WTC11 (cell line): ENCODE measurements around the gene CDK2AP2. TPM values are rescaled to one million over a fixed set of nuclear protein-coding genes. Genes with fewer than 3 reads are reported as not detected.

Experiments used
- ATAC-seq: fragments of 200-7000 bp; cut with Tn5 transposase; 2 replicates; pipeline ENCODE4 v1.10.0; 2021; ENCODE audit warnings: mild to moderate bottlenecking, moderate library complexity
- CTCF ChIA-PET: fragments of 300-600 bp; sonication (Branson Sonifier 250); formaldehyde crosslinking; loops from one replicate; lab custom pipeline; 2021; ENCODE audit warnings: antibody characterized with exemption; lab: Charles Lee
- POLR2A ChIA-PET: fragments of 350-600 bp; sonication (Branson Sonifier 250); formaldehyde crosslinking; loops from one replicate; lab custom pipeline; 2021; ENCODE audit warnings: antibody characterized with exemption; lab: Charles Lee
- DNase-seq: peaks from one replicate; pipeline ENCODE4 v3.0.0; 2021; ENCODE audit warnings: low spot score
- H3K27ac Mint-ChIP-seq: 2 replicates; pipeline ENCODE4 v1.8.0; 2021; ENCODE audit warnings: mixed read lengths
- H3K27me3 Mint-ChIP-seq: 2 replicates; pipeline ENCODE4 v1.8.0; 2021; ENCODE audit warnings: low read depth, mild to moderate bottlenecking, moderate library complexity, mixed read lengths
- H3K36me3 Mint-ChIP-seq: 2 replicates; pipeline ENCODE4 v1.8.0; 2021; ENCODE audit warnings: mixed read lengths
- H3K4me1 Mint-ChIP-seq: 2 replicates; pipeline ENCODE4 v1.8.0; 2022; ENCODE audit warnings: mixed read lengths
- H3K4me3 Mint-ChIP-seq: 2 replicates; pipeline ENCODE4 v1.8.0; 2021; ENCODE audit warnings: mild to moderate bottlenecking, moderate library complexity, mixed read lengths
- H3K9me3 Mint-ChIP-seq: 2 replicates; pipeline ENCODE4 v1.8.0; 2021; ENCODE audit warnings: mixed read lengths
- ATF1 ChIP-seq: sonication (generic); formaldehyde crosslinking; IDR thresholded peaks from 2 replicates; pipeline ENCODE4 v1.8.1; 2023; ENCODE audit warnings: mild to moderate bottlenecking, moderate library complexity, missing genetic modification reagents
- CBFB ChIP-seq: sonication (generic); formaldehyde crosslinking; IDR thresholded peaks from 2 replicates; pipeline ENCODE4 v1.8.1; 2022; ENCODE audit warnings: mild to moderate bottlenecking, low read depth, missing genetic modification reagents
- CREB1 ChIP-seq: sonication (generic); formaldehyde crosslinking; IDR thresholded peaks from 2 replicates; pipeline ENCODE4 v1.8.0; 2023; ENCODE audit warnings: mild to moderate bottlenecking, missing genetic modification reagents
- EMX1 ChIP-seq: fragments of 250-450 bp; sonication (Bioruptor Pico); IDR thresholded peaks from 2 replicates; pipeline ENCODE4 v1.8.0; 2021; ENCODE audit warnings: mild to moderate bottlenecking
- IRF2 ChIP-seq: sonication (generic); formaldehyde crosslinking; IDR thresholded peaks from 2 replicates; pipeline ENCODE4 v1.8.0; 2022; ENCODE audit warnings: low read depth, missing genetic modification reagents, borderline replicate concordance
- JAZF1 ChIP-seq: fragments of 250-450 bp; sonication (Bioruptor Pico); IDR thresholded peaks from 2 replicates; pipeline ENCODE4 v1.9.0; 2021; ENCODE audit warnings: moderate library complexity, mild to moderate bottlenecking, inconsistent platforms
- NR1H2 ChIP-seq: sonication (generic); formaldehyde crosslinking; IDR thresholded peaks from 2 replicates; pipeline ENCODE4 v1.9.0; 2021; ENCODE audit warnings: mild to moderate bottlenecking, moderate library complexity, missing genetic modification reagents
- NR2C2 ChIP-seq: sonication (generic); formaldehyde crosslinking; IDR thresholded peaks from 2 replicates; pipeline ENCODE4 v1.8.0; 2022; ENCODE audit warnings: mild to moderate bottlenecking, missing genetic modification reagents
- ZNF138 ChIP-seq: sonication (generic); formaldehyde crosslinking; conservative IDR thresholded peaks from 2 replicates; pipeline ENCODE4 v1.8.1; 2022; ENCODE audit warnings: mild to moderate bottlenecking, moderate library complexity, missing genetic modification reagents
- ZNF423 ChIP-seq: fragments of 250-450 bp; sonication (Bioruptor Pico); IDR thresholded peaks from 2 replicates; pipeline ENCODE4 v2.1.2; 2022; ENCODE audit warnings: mild to moderate bottlenecking, moderate library complexity
- total RNA-seq: library from RNA; stranded (reverse); gene quantifications from 3 replicates; pipeline ENCODE4 v1.2.3, GENCODE V29; 2021
- TF ChIP-seq, protein P1 (sequence below): sonication (generic); formaldehyde crosslinking; IDR thresholded peaks from 2 replicates; pipeline ENCODE4 v1.8.1; 2022; ENCODE audit warnings: low read depth, missing genetic modification reagents, borderline replicate concordance
- TF ChIP-seq, protein P2 (sequence below): fragments of 250-450 bp; sonication (Bioruptor Pico); IDR thresholded peaks from 2 replicates; pipeline ENCODE4 v1.9.0; 2021; ENCODE audit warnings: mild to moderate bottlenecking, borderline replicate concordance
- TF ChIP-seq, protein P3 (sequence below): fragments of 250-450 bp; sonication (Bioruptor Pico); IDR thresholded peaks from 2 replicates; pipeline ENCODE4 v2.1.2; 2022; ENCODE audit warnings: mild to moderate bottlenecking, moderate library complexity
- TF ChIP-seq, protein P4 (sequence below): sonication (generic); formaldehyde crosslinking; IDR thresholded peaks from 2 replicates; pipeline ENCODE4 v1.8.1; 2023; ENCODE audit warnings: mild to moderate bottlenecking, missing genetic modification reagents, moderate library complexity
- TF ChIP-seq, protein P5 (sequence below): sonication (generic); formaldehyde crosslinking; IDR thresholded peaks from 2 replicates; pipeline ENCODE4 v1.8.0; 2022; ENCODE audit warnings: mild to moderate bottlenecking, missing genetic modification reagents
- TF ChIP-seq, protein P6 (sequence below): sonication (generic); formaldehyde crosslinking; IDR thresholded peaks from 2 replicates; pipeline ENCODE4 v1.8.0; 2023; ENCODE audit warnings: missing genetic modification reagents

Gene CDK2AP2
- total RNA-seq, 1 experiment from 2014 or later, result 53.1 TPM

DNA sequence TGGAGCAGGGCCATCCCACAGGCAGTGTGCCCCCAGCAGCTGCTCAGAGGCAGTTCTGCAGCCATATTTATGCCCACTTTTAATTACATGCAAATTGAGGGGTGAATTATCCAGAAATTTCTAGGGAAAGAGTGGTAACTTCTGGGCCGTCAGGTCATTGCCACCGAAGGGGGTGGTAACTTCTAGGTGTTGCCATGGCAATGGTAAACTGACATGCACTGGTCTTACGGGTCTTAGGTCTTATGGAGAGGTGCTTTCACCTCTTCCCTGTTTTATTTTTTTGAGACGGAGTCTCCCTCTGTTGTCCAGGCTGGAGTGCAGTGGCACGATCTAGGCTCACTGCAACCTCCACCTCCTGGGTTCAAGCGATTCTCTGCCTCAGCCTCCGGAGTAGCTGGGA is 35.1 kb downstream of the CDK2AP2 start:
- Mint-ChIP-seq H3K4me3 (no peak overlapping the region), H3K27me3 (peaks cover 32% of the 10 kb centered on the region), H3K4me1 (peaks cover 7% of the 10 kb centered on the region), H3K9me3 (peaks cover 12% of the 10 kb centered on the region; the same call in 1 of the 2 replicates), H3K27ac (no peak overlapping the region), H3K36me3 (no peaks in the 10 kb centered on the region)
- TF ChIP-seq, protein P1, sequence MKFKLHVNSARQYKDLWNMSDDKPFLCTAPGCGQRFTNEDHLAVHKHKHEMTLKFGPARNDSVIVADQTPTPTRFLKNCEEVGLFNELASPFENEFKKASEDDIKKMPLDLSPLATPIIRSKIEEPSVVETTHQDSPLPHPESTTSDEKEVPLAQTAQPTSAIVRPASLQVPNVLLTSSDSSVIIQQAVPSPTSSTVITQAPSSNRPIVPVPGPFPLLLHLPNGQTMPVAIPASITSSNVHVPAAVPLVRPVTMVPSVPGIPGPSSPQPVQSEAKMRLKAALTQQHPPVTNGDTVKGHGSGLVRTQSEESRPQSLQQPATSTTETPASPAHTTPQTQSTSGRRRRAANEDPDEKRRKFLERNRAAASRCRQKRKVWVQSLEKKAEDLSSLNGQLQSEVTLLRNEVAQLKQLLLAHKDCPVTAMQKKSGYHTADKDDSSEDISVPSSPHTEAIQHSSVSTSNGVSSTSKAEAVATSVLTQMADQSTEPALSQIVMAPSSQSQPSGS, result no peak
- TF ChIP-seq ZNF423 (CRISPR knock-in tag) (no peak), JAZF1 (no peak)
- CTCF ChIA-PET, result interaction anchor here (2.1 to 3.5 kb wide), 2 partner anchors 71 to 122 kb away, joined by 8 to 13 read pairs; partner anchors contain the start of gene PPP1CA
- POLR2A ChIA-PET, result no interaction called here
- ATAC-seq, result no peak
- no peak for DNase-seq

DNA sequence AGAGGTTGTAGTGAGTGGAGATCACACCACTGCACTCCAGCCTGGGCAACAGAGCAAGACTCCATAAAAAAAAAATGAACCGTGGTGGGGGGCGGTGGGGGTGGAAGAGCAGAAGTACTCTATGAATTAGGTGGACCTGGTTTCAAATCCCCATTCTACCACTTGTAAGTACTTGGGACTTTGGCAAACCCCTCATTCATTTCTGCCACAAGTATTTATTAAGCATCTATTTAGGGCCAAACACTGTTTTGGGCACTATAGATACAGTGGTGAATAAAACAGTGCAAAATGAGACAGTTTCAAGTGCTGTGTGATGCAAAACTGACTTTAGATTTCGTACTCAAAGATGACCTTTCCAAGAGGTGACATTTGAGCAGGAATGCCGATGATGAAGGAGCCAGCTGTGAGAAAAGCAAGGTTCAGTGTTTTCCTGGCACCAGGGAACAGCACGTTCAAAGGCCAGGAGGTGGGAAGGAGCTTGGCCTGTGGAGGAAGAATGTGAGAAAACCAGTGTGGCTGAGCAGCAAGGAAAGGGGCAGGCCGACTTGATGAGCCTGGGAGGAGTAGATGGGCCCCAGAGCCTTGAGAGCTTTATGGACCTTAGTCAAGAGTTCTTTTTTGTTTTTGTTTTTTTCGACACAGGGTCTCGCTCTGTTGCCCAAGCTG is 37.5 kb downstream of the CDK2AP2 start:
- no peak overlapping the region for H3K27ac Mint-ChIP-seq
- H3K36me3 Mint-ChIP-seq, result no peaks in the 10 kb centered on the region
- H3K27me3 Mint-ChIP-seq, result peaks cover 20% of the 10 kb centered on the region
- DNase-seq (no peak), ATAC-seq (no peak)
- ChIA-PET POLR2A (no interaction called here), CTCF (interaction anchor here (0.6 to 1.2 kb wide), 3 partner anchors 26 to 81 kb away, joined by 3 to 4 read pairs (median 3); no protein-coding TSS in a partner anchor)
- peak overlapping the region; percentile 66 for H3K4me3 Mint-ChIP-seq
- TF ChIP-seq JAZF1 (no peak), IRF2 (CRISPR knock-in tag) (no peak)
- H3K9me3 Mint-ChIP-seq, result no peaks in the 10 kb centered on the region
- peaks cover 19% of the 10 kb centered on the region for H3K4me1 Mint-ChIP-seq

DNA sequence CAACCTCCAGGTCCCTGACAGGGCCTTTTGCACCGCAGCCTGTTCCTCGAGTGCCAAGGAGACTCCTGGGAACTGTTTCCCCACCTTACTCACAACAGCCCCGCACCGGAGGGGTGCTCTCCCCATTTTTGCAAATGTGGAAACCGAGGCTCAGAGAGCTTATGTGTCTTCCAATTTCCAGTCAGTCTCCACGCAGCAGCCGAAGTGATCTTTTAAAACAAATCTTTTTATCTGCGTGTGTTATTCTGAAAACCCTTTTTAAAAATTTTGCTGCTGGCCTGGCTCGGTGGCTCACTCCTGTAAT is 38.5 kb downstream of the CDK2AP2 start:
- ATAC-seq (no peak), DNase-seq (no peak)
- Mint-ChIP-seq H3K27ac (no peak overlapping the region), H3K9me3 (no peaks in the 10 kb centered on the region), H3K36me3 (no peaks in the 10 kb centered on the region), H3K27me3 (peaks cover 17% of the 10 kb centered on the region), H3K4me3 (peak overlapping the region; percentile 66), H3K4me1 (peaks cover 23% of the 10 kb centered on the region)
- no peak for TF ChIP-seq EMX1
- TF ChIP-seq CBFB, result no peak
- TF ChIP-seq, protein P2, sequence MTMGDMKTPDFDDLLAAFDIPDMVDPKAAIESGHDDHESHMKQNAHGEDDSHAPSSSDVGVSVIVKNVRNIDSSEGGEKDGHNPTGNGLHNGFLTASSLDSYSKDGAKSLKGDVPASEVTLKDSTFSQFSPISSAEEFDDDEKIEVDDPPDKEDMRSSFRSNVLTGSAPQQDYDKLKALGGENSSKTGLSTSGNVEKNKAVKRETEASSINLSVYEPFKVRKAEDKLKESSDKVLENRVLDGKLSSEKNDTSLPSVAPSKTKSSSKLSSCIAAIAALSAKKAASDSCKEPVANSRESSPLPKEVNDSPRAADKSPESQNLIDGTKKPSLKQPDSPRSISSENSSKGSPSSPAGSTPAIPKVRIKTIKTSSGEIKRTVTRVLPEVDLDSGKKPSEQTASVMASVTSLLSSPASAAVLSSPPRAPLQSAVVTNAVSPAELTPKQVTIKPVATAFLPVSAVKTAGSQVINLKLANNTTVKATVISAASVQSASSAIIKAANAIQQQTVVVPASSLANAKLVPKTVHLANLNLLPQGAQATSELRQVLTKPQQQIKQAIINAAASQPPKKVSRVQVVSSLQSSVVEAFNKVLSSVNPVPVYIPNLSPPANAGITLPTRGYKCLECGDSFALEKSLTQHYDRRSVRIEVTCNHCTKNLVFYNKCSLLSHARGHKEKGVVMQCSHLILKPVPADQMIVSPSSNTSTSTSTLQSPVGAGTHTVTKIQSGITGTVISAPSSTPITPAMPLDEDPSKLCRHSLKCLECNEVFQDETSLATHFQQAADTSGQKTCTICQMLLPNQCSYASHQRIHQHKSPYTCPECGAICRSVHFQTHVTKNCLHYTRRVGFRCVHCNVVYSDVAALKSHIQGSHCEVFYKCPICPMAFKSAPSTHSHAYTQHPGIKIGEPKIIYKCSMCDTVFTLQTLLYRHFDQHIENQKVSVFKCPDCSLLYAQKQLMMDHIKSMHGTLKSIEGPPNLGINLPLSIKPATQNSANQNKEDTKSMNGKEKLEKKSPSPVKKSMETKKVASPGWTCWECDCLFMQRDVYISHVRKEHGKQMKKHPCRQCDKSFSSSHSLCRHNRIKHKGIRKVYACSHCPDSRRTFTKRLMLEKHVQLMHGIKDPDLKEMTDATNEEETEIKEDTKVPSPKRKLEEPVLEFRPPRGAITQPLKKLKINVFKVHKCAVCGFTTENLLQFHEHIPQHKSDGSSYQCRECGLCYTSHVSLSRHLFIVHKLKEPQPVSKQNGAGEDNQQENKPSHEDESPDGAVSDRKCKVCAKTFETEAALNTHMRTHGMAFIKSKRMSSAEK (CRISPR knock-in tag), result 0 out of 2 replicates have a peak, but pooled peaks have one; percentile 59
- ChIA-PET POLR2A (interaction anchor here (0.8 to 1.5 kb wide), 3 partner anchors 24 to 49 kb away, joined by 3 to 4 read pairs (median 3); no protein-coding TSS in a partner anchor), CTCF (interaction anchor here (1.4 to 2.8 kb wide), 6 partner anchors 68 to 145 kb away, joined by 3 to 28 read pairs (median 4); partner anchors contain the start of genes CLCF1, POLD4 and PPP1CA)

DNA sequence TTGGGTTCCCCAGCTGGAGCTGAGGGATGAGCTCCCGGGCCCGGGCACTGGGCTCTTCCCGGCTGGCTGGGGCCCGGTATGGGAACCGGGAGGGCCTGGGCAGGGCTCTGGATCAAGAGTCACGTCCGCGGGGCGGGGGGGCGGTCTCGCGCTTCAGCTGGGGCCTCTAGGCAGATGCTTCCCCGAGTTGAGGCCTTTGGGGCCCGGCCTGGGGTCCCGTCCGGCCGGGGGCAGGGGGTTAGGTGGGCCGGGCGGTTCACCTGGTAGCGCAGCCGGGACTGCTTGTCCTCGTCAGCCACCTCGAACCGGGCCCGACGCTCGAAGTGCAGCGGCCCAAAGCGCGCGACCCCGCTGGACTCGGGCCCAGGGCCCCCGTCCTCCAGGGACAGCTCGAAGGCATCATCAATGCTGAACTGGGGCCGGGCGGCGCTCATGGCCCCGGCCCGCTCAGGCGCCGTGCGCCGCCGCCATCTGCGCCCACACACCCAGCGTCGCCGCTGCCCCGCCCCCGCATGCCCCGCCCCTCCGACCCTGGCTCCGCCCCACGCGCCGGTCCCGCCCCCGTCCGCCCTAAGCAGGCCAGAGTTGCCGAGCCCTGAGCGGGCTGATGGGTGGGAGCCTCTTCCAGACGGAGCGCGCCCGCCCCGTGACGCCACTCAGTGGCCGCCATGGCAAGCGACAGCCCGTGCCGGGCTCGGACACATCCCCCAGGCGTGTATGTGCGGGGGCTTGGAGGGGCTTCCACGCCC is 39.0 kb downstream of the CDK2AP2 start, which contains the start of gene TMEM134:
Gene TMEM134, minus strand, starts transcription at position 493 of the 749 bp plus-strand sequence. Its CDS starts 59 bp downstream, at position 434.
- no peaks in the 10 kb centered on the region for H3K36me3 Mint-ChIP-seq
- ChIA-PET POLR2A (interaction anchor here (0.6 to 1.7 kb wide), 10 partner anchors 10 to 115 kb away, joined by 3 to 8 read pairs (median 4); partner anchors contain the start of genes AIP, CORO1B, PPP1CA and PTPRCAP), CTCF (interaction anchor here (0.6 to 2.8 kb wide), 17 partner anchors 8 to 145 kb away, joined by 3 to 28 read pairs (median 4); partner anchors contain the start of genes CLCF1, PITPNM1, POLD4 and PPP1CA)
- H3K9me3 Mint-ChIP-seq, result no peaks in the 10 kb centered on the region
- H3K27me3 Mint-ChIP-seq, result peaks cover 12% of the 10 kb centered on the region
- peak within 1 kb of the TSS; percentile 87 for H3K4me3 Mint-ChIP-seq
- DNase-seq, result peak; percentile 92
- peaks cover 23% of the 10 kb centered on the region for H3K4me1 Mint-ChIP-seq
- ATAC-seq, result peak; percentile 77
- H3K27ac Mint-ChIP-seq, result 0 out of 2 replicates have a peak within 1 kb of the TSS, but pooled peaks have one; percentile 42
- TF ChIP-seq ZNF138 (CRISPR knock-in tag), result no peak
- no peak for TF ChIP-seq EMX1
- TF ChIP-seq, protein P3, sequence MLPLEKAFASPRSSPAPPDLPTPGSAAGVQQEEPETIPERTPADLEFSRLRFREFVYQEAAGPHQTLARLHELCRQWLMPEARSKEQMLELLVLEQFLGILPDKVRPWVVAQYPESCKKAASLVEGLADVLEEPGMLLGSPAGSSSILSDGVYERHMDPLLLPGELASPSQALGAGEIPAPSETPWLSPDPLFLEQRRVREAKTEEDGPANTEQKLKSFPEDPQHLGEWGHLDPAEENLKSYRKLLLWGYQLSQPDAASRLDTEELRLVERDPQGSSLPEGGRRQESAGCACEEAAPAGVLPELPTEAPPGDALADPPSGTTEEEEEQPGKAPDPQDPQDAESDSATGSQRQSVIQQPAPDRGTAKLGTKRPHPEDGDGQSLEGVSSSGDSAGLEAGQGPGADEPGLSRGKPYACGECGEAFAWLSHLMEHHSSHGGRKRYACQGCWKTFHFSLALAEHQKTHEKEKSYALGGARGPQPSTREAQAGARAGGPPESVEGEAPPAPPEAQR (CRISPR knock-in tag), result no peak
- no peak for TF ChIP-seq NR1H2 (CRISPR knock-in tag)
- no peak for TF ChIP-seq ATF1 (CRISPR knock-in tag)
- TF ChIP-seq, protein P4, sequence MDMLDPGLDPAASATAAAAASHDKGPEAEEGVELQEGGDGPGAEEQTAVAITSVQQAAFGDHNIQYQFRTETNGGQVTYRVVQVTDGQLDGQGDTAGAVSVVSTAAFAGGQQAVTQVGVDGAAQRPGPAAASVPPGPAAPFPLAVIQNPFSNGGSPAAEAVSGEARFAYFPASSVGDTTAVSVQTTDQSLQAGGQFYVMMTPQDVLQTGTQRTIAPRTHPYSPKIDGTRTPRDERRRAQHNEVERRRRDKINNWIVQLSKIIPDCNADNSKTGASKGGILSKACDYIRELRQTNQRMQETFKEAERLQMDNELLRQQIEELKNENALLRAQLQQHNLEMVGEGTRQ, result peak; percentile 44; the same call in 1 of the 2 replicates
- no peak for TF ChIP-seq NR2C2
- TF ChIP-seq CREB1 (CRISPR knock-in tag), result no peak
- TF ChIP-seq, protein P5, sequence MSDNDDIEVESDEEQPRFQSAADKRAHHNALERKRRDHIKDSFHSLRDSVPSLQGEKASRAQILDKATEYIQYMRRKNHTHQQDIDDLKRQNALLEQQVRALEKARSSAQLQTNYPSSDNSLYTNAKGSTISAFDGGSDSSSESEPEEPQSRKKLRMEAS (CRISPR knock-in tag), result 0 out of 2 replicates have a peak, but pooled peaks have one; percentile 14
- TF ChIP-seq, protein P6, sequence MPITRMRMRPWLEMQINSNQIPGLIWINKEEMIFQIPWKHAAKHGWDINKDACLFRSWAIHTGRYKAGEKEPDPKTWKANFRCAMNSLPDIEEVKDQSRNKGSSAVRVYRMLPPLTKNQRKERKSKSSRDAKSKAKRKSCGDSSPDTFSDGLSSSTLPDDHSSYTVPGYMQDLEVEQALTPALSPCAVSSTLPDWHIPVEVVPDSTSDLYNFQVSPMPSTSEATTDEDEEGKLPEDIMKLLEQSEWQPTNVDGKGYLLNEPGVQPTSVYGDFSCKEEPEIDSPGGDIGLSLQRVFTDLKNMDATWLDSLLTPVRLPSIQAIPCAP (CRISPR knock-in tag), result no peak
